Fibroblast of skin of left biceps (primary cell): ENCODE results near the gene ITPRID1.
"Not testable (repeated sequence)": the region's sequence is repeated elsewhere in the genome, so short reads cannot be mapped to it uniquely, and the experiment has no call there.

ENCODE experiments used
- DNase-seq, 2 experiments: peaks; one replicate each; pipeline ENCODE4 v3.0.0-alpha.2; 2013; ENCODE audit warnings: low read depth in 2 of 2

Gene ITPRID1

DNA sequence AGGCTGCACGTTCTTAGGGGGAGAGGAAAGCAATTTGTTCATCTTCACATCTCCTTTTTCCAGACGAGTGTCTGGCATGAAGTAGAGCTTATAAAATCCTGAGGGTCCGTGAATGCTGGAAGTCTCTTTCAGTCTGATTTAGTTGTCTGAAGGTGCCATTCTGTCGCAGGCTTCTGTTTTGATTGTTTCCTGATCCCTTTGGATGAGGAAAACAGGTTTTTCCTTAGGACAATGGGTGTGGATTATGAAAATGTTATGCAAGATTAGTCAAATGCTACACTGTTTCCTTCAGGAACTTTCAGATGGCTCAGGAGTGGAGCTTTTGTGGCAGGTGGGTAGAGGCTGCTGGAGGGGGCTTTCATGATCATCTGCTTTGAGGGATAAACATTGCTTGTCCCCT, at the start of gene ITPRID1:
TSS of gene ITPRID1 (plus strand) at position 301 of the 400 bp plus-strand sequence. CDS start 38,935 bp downstream, outside the sequence.
- DNase-seq = no peak

DNA sequence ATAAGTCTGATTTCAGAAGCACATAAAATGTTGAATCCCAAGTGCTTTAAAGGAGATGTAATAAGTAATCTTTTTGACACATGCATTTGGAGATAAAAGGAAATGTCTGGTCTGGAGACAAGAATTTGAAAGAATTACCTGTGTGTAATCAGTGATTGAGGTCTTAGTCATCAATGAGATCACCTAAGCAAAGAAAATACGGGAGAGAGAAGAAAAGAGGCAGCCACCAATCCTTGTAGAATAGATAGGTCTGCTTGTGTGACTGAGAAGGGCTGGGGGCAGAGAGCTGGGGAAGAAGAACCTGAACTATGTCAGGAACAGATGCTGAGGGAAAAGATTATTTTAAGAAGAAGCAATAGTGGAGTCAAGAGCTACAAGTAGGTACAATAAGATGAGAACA, 49.3 kb upstream of the ITPRID1 start:
- no peak for DNase-seq

DNA sequence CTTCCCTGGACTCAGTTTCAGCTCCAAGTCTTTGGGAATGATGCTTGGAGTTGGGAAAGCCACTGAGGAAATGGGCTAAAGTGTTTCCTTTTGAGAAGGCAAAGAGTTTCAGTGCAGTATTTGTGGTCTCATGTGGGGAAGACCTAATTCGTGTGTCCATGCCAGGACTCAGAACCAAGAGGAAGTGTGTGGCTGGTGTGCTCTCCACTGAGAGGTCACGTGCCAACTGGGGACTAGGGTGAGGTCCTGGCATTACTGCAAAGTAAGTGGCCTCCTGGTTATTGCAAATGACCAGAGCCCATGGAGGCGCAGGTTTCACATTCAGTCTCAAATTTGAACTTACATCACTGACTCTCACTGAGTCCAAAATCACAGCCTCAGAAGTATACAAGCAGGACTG, 48.6 kb upstream of the ITPRID1 start:
- no peak for DNase-seq

DNA sequence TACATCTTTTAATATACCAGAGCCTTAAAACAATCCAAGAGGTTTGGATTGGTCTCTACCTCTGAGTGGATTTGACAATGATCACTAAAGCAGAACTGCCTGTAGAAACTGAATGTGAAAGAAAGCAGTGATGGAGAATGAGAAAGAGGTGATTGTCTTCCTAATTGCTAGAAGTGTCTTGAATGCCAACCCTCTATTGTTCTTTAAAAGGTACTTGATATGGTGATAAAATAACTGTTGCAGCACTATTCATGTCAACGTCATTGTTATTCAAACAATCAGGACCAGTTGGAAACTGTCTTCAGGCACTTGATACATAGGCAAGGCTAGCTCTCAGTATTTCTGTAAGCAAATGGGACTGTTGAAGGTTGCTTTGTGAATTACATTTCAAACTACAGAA, 47.9 kb upstream of the ITPRID1 start:
- no peak for DNase-seq

DNA sequence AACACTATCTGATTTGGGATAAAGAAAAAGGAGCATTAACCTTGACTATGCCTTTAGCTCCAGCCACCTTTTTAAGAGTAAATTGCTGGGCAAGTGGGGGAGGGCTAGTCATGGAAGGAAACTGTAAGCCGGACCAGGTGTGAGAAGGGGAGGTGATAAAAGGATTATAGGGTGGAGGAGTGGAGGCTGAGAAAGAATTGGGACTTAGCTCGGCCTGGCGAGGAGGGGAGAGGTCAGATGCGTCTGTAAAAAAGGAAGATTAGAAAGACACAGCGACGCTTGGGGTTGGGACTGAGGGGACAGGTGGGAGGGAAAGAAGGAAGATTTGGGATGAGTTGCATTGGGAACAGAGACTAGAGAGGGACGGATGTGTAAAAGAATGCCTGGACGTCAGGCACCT, 43.0 kb upstream of the ITPRID1 start:
- DNase-seq = not testable (repeated sequence)

DNA sequence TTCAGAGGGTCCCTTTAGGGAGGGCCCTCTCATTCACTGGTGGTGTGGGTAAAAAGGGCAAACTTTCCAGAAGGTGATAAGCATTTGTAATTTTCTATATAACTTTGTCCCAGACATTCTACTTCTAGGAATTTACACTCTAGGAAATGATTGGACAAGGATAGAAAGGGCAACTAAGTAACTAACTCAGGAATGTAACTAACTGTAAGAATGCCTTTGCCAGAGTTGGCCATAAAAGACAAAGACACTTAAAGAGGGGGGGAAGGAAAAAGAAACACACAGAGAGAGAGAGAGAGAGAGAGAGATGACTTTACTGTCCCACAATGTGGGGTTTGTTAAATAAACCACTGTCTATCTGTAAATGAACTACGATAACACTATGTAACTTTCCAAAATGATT, 38.5 kb upstream of the ITPRID1 start:
- DNase-seq = no peak

DNA sequence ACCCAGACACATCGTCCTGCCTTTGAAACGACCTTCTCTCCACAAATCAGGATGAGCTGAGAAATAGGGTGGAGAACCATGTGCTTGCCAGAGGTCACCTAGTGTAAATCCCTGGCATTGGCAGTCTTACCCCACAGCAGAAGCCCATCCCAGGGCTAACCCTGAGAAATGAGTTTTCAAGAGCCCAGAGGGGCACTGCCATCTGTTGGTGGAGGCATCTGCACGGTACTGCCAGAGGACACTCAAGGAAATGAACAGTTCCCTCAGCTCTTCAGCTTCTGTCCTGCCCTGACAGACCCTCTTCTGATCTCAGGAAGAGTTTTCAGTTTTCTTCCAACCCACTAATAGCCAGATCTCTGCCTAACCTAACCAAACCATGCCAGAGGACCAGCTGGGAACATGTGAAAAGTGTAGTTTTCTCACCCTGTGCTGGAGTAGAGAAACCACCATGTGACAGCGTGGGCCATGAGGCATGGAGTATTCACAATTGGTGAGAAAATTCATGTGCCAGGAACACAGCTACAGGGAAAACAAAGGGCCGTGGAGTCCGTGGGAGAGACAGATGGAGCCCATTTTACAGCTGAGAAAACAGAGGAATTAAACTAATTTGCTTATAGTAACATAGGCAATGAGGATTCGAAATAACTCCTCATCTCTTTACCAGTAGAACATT, 37.7 kb upstream of the ITPRID1 start:
- no peak for DNase-seq

DNA sequence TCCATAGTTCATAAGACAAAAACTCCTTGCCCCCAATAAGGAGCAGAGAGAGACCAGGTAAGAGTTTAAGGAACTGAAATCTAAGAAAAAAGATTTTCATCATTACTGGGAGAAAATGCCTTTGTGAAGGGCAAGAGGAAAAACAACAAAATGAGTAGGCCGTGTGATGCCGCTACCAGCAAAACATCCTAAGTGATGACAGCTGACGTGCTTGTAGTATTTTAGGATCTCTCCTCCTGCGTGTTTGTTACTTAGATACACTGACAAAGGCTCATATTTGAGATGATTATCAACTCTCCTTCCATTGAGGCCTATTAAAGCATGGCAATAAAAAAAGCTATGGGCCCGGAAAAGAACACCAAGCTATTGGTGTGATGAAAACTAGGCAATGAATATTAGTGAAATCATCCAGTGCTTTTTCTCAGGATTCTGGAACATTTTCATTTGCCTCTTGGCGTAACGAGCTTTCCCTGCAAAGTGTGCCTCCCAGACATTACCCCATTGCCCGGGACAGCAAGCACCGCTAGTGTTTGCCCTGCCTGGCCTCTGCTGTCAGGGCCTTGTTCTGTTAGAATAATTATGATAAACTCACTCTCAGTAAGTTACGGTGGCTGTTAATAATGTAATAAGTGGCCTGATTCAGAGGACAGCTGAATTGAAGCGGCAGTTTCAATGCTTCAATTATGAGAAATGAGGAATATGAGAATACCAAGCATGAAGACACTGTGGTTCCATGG, 36.8 kb upstream of the ITPRID1 start:
- no peak for DNase-seq

DNA sequence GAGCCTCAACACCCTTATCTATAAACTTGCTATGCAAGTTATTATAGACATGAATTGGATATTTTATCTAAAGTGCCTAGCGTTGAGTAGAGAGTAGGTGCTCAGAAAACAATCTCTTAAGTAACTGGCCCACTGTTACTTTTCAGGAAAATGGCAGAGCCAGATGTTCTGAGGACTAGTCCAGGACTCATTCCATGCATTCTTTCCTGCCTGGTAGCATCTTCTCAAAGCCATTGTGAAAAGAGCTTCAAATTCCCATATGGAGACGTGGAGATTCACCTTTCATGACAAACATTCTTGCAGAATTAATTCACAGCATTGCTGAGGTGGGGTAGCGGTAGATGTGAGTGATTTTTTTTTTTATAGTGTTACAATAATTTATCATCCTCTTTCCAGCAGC, 35.9 kb upstream of the ITPRID1 start:
- DNase-seq = no peak

DNA sequence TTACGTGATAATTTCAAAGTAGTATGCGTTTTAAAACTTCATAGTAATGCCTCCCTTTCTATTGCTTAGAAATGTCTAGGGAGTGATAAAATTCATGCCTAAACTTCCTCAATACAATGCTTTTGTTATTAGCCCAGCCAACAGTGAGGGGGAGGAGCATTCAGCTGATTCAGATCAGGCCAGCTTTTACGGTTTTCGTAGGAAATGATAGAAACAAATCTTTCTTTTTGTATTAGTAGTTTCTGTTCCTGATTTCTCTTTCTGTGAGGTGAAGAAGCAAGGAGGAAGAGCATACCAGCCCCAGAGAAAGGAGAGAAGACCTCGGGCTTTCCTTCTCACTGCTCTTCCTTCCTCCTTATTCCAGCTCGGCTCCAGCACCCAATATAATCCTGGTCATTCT, 35.2 kb upstream of the ITPRID1 start:
- no peak for DNase-seq

DNA sequence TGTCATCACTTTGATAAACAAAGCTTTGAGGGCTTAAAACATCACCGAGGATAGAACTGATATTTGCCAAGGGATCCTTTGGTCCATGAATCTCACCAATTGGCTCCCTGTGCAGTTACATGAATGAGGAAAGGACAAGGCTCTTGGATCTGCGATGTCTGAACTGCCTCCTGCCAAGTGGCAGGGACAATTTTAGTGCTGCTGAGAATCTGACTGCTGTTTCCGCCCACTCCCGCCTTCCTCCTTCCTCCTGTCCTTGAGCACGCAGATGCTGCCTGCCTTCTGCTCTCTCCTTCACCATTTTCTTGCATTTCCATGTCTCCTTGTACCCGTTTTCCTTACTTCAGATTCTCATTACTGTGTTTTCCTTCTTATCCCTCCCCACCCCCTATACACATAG, 26.8 kb upstream of the ITPRID1 start:
- DNase-seq = no peak

DNA sequence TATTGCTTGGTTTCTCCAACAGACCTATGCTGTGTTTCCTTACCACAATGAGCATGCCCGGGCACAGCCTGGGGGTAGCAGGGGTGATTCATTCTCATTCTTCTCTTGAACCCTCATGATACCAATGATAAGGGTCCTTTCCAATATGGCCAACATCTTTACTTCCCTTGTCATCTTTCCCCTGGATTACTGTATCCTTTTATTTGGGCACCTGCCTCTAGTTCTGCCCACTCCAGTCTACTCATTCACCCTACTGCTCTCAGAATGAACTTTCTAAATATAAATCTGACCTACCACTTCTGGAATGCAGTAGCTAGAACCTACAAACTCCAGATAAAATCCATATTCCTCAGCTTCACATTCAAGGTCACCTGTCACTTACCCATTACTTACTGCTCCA, 26.4 kb upstream of the ITPRID1 start:
- no peak for DNase-seq

DNA sequence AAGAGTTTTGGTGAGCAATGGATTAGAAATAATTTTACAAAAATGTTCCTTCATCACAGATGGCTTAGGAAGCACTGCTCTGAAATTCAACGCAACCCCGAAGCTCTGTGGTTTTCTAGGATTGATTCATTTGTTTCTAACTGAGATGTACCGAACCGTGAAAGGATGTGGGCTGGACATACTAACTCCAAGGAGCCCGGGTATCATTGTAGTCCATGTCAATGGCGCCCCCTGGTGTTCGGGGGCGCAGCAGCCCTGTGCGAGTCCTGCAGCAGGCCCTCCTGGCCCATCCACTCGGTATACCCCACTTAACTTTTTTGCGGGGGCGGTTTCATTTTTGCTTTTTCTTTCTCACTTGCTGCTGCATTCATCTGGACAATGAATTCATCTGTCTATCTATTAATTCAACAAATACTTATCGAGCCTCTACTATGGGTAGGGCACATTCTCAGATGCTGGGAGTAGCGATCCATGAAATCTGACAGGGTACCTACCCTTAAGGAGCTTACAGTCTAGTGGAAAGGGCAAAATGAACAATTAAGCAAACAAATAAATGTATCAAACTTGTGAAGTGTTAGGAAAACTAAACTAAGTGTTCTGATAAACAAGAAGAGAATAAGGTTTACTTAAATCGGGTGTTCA, 25.2 kb upstream of the ITPRID1 start:
- DNase-seq = peak; percentile 5 to 6

DNA sequence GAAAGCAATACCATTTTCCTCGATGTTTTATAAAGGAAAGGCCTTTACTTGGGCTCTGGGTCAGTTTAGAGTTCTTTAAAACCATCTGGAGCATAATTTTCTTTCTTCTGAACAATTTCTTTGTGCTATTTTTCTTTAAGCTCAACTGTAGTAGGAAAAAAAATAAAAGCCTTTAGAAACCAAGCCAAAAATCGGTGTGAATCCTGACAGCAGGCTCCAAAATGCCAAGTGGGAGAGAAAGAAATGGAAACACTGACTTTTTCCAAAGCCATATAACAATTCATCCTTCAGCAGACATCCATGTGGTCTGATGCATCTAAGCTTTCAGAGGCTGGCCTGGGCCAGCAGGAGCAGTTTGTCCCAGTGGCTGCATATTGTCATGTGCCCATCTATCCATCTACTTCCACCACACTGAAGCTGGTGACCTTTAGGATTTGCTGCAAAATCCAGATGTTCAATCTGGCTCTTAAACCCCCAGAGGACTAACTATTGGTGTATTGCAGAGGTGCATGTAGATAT, 23.0 kb upstream of the ITPRID1 start:
- DNase-seq = no peak

DNA sequence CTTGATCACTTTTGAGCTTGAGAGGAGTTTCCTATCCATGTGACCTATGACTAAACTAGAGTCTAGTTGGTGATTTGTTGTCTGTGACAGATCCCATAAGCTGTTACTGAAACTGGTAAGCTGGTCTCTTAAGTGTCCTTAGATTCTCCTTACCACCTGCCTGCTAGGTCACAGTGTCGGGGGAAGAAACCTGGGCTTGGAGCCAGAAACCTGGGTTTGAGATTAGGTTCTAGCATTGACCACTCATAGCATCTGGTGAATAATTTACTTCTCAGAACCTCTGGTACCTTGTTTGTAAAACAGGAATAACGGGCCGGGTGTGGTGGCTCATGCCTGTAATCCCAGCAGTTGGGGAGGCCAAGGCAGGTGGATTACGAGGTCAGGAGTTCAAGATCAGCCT, 21.8 kb upstream of the ITPRID1 start:
- DNase-seq = no peak

DNA sequence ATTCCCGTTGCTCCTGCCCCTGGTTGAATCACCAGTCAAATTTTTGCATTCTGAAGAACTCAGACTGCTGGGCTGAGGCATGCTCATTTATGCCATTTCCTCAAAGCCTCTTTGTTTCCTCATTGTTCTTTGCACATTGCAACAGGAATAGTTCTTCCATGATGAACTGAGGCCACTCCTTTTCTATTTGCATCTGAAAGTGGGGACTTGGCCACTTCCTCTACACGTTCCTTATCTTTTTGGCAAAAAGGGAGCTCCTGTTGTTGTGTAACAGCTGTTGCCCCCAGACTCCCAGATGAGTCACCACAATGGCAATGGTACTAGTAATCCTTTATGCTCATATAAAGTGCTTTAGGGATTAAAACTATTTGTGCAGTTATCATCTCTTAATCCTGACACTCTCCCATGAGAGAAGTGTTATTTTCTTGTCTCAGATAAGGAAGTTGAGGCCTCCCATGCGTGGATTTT, 20.1 kb upstream of the ITPRID1 start:
- no peak for DNase-seq

DNA sequence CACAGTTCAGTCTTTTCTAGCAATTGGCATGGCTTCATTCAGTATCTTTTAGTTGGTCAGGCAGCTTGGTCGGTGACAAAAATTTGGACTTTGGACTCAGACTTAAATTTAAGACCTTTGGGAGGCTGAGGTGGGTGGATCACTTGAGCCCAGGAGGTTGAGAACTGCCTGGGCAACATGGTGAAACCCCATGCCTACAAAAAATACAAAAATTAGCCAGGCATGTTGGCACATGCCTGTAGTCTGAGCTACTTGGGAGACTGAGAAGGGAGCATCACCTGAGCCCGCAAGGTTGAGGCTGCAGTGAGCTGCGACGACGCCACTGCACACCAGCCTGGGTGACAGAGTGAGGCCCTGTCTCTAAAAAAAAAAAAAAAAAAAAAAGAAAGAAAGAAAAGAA, 19.5 kb upstream of the ITPRID1 start:
- no peak for DNase-seq

DNA sequence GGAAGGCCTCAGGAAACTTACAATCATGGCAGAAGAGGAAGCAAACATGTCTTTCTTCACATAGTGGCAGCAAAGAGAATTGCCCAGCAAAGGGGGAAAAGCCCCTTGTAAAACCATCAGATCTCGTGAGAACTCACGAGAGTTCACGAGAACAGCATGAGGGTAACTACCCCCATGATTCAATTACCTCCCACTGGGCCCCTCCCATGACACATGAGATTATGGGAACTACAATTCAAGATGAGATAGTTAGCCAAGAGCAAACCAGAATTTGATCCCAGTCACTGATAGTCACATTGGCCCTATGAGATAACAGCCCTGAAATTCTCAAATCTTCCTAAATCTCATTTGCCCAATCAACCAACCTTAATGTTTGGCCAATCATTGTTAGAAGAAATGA, 18.2 kb upstream of the ITPRID1 start:
- no peak for DNase-seq

DNA sequence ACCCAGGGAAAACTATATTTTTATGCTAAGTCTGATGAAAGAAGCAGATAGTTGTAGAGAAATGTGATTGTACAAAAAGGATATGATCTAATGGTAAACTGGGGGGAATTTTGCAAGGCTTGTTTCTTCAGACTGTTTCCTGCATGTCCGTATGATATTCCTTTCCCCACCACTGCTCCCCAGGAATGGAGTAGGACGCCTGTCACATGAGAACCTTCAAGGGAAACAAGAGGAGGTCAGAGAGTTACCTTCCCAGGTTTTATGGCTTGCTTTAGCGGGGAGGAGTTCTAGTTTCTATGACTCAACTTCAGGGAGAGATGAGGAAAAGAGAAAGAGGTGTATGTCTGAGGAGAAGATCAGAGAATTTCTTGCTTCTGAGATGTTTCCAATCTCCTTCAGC, 16.4 kb upstream of the ITPRID1 start:
- no peak for DNase-seq

DNA sequence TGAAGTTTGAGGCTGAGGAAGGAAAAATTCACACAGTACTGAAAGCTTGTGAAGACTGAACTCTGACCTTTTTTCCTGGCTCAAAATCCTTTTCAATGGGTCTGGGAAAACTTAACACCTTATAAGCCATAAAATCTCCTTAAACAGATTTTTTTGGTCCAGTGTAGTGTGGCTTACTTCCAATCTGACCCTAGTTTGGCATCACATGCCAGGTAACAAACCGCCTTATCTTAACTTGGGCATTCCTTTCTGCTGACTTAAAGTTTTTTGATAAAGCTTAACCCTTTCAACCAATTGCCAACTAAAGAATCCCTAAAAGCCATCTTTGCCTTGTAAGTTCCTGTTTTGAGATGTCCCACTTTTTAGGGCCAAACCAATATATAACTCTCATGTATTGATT, 13.2 kb upstream of the ITPRID1 start:
- no peak for DNase-seq

DNA sequence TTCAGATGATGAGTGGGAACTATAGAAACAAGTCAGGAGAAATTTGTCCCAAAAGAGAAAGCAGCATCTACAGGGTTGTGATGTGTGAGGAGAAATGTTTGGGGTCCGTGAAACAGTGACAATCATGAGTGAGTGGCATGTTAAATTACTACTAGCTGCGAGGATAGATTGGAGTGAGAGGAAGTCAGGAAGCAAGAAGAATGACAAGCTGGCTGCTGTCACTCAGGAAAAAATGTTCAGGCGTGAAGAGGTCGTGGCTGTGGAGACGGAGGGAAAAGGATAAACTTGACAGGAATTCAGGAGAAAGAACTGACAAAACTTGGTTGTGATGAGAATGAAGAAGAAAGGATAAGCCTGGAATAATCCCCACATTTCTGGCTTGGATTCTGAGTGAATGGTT, 5.1 kb upstream of the ITPRID1 start:
- no peak for DNase-seq

DNA sequence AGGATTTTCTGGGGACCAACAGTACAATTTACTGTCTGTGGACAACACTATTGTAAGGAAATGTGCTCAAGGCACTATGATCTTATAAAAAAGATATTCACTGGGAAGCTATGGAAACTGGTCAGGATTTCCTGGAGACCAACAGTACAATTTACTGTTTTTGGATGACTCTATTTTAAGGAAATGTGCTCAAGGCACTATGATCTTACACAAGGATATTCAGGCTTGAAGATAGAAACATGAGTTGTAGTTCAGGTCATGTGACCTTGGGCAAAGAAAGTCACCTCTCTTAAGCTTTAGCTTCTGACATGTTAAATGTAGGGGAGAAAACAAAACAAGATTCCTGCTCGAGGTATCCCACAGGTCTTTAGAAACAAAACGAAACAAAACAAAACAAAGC, 1.7 kb upstream of the ITPRID1 start:
- no peak for DNase-seq
